Limb (tissue), 2 donors: ENCODE results near the gene C19orf47.

ENCODE experiments used
- DNase-seq, 2 donors: peaks; one replicate each; pipeline ENCODE4 v3.0.0-alpha.2; 2016; ENCODE audit errors: extremely low spot score in 2 of 2

C19orf47 gene

DNA sequence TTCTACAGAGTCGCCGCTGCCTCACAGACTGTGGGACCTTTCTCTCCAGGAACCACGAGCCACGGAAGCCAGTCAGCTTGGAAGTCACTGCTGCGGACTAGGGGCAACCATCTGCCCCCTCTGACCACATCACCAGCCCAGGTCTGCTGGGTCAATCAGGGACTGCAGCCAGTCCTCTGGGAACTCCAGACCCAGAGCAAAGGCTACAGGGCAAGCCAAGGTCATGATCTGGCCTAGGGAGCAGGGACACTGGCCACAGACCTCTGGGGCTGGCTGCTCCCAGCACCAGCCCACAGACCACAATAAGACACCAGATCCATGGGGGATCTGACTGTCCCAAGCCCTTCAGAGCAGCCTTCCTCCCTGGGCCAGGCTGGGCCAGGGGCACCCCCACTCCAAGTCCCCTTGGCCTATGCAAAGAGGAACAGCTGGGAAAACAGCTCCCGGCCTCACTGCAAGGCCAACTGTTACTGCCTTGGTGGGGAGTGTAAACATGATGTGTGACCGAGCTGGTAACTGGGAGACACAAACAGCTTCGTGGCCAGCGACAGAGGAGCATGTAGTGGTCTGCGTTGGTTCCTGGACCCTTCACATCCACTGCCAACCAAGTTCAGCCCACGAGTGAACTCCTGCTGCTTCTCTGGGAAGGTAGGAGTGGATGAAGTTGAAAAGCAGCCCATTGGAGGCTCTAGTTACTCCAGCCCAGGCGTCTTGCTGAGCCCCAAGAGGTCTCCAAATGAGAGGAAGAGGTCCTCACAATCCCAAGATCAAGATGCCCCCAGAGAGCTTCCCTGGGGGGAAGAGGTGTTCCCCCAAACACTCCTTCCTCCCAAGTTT lies 64.6 kb downstream of the C19orf47 start:
- peak in 1 of 2 donors; percentile 18 for DNase-seq

DNA sequence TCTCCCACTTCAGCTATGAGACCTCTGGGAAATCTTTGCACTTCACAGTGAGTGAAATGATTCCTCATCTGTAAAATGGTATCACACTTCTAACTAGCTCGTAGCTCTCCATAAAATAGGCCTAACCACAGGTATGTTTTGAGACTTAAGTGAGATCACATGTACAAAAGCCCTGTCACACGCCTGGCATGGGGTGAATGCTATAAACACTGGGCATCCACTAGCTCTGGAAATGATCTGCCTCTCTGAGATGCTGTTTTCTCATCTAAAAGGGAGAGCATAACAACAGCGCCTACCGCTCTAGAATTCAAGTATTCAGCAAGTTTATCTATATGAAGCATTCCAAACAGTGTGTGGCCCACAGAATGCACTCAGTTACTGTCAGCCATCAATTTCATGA lies 65.3 kb downstream of the C19orf47 start:
- DNase-seq, result no peak

DNA sequence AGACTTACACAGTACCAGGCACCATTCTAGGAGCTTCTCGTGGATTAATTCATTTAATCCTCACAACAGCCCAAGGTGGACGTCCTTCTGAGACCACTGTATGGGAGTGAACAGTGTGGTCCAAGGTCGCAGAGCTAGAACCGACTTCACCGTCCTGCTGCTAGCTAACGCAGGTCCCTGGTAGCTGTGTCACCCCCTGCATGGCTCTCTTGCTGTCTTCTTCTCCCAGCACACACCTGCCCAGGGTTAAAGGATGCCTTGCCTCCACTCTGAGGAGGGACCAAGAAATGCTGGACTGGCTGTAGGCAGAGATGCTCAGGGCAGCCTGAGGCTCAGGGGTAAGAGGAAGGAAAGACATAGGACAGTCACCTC lies 66.0 kb downstream of the C19orf47 start:
- DNase-seq, result no peak

DNA sequence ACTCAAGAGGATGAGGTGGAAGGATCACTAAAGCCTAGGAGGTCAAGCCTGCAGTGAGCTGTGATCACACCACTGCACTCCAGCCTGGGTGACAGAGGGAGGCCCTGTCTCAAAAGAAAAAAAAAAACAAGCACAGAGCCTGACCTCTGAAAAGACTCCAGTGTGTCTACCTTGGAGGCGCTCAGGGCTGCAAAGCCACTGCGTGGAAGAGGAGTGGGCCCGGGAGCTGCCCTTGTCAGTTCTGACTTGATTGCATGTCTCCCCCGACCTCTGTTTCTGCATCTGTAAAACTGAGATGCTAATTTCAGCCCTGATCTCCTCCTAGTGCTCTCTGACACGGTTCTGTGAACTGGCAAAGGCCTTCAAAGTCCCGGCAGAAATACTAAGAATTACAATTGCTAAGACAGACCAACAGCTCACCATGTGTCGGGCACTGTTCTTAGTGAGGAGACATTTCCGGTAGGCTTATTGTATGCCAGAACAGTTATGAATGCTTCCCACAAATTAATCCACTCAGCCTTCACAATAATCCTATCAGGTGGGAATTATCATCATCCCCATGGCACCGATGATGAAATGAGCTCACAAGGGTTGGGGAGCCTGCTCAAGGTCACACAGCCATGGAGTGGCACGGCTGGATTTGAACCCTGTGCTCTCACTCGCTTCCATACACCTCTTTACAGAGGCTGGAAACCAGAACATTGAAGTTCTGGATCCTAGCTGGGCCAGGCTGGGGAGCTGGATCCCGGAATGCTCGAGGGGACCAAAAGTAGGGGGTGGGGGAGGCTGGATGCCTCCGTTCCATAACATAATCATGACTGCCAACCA lies 66.6 kb downstream of the C19orf47 start:
- no peak for DNase-seq

DNA sequence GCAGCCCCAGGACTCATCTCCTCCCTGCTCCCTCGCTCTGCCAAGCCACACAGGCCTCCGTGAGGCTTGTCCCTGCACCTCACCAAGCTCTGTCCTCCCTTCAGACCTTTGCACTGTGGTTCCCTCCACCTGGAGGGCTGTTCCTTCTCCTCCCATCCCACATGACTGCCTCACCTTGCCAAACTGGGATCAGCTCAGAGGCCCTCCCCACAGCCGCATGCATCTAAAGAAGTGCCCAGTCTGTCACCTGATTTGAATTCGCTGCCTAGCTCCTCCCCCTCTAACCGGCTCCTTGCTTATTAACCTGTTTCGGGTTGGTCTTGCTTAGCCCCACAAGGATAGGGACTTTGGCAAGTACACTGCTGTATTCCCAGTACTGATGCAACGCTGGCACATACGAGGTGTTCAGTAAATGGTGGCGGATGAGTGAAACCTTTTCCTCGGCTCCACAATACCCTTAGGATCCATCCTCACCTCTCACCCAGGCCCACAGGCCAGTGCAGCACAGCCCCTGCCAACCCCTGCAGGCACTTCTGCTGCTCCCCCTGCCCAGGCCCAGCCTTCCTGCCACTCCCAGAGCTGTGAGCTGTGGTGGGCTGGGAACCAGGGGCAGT lies 67.5 kb downstream of the C19orf47 start:
- no peak for DNase-seq

DNA sequence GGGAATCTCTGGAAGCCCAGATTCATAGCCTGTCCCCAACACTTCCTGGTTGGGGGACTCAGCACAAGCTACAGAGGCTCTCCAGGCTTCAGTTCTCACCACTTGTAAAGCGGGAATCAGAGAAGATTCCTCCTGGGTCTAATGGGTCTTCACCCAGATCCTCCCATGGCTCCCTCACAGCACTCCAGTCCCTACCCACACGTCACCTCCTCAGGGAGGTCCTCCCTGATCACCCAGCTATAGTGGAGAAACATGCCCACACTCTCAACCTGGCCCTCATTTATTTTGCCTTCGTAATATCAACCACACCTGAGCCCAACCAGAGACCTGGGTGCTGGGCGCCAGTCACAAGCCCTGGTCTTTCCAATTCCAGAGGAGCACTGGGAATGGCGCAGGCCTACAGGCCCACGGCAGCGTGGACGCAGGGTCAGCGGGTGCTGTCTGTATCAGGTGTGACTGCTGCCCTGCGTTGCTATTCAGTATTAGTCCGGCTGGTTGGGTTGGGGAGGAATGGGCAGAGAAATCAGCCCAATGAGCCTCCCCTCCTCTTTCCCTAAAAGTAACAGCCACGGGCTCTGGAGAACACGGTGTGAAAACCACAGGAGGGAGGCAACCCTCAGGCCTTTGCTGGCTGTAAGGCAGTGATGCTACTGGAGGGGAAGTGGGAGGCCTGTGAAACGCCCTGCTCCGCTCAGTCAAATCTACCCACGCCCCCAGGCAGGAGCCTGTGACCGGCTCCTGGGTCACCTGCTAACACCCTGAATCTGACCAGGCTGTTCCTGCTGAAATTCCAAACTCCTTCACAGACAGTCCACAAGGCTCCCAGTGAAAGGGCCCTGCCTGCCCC lies 68.2 kb downstream of the C19orf47 start:
- no peak for DNase-seq

DNA sequence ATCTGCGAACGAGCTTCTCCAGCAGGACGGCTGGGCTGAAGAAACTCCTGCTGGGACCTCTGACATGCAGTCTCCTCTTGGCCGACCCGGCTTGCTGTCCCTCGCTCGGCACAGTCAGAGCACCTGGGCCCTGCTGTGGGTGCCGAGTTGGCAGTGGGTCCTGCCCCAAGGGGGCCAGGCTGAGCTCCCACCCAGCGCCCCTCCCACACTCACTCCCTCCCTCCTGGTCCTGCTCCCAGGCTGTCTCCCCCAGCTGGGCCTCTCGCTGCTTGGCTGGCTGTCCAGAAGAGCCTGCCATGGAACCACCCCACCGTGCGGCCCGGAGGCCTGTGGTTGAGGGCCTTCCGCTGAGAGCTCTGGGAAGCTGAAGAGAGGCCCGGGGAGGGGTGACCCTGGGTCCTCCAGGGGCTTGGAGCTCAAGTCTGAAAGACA lies 69.1 kb downstream of the C19orf47 start:
- DNase-seq, result peak; percentile 61 to 83

DNA sequence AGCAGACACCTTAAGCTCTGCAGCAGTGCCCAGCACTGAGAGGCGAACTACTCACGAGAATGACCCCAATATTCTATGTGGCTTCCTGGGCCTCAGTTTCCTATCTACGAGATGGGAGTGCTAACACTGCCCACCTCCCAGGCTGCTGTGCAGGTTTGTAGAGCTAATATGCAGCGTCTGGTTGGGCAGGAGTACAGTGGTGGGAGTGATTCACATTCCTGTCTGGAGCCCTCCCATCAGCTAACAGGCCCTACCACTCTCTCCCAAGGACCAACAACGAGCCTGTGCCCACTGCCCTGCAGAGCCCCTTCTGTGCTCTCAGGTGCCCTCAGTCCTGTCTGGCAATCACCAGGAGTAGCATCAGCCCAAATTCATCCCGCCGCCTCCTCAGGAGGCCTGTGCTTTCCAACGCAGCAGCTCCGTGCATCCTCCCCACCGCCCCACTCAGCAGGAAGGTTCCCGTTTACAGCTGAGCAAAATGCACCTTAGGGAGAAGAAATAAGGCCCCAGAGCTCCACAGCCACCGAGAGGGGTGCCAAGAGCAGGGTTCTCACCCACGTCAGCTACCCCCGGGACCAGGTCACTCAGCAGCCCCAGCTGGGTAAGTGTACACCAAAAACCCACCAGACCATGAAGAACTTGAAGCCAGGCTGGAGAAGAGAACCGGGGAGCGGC lies 69.7 kb downstream of the C19orf47 start:
- DNase-seq, result no peak

DNA sequence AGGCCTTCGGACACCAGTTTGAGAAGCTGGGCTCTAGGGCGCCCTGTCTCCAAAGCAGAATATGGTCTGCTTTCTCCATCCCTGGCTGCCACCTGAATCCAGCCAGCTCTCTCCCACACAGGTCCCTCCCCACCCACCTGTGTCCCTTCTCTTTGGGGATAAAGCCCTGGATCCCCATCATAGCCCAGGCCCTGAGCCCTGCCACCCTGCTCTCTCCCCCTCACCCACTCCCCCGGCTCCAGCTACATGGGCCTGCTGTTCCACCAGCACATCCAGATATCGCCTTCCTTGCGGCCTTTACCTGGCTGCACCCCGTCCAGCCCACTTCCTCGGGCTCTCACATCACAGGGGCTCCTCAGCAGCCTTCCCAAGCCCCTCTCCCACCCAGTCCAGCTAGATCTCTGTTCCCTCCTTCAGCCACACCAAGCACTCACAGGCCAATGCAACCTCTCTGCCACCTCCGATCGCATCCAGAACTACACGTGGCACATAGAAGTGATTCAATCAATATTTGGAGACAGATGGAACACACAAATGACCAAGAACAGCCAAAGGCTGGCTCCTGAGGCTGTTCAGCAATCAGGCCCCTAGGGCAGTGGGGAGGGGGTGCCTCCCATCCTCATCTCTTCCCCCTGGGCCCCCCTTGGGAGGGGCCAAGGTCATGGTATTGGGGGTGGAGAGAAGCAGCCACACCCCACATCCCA lies 70.7 kb downstream of the C19orf47 start:
- no peak for DNase-seq

DNA sequence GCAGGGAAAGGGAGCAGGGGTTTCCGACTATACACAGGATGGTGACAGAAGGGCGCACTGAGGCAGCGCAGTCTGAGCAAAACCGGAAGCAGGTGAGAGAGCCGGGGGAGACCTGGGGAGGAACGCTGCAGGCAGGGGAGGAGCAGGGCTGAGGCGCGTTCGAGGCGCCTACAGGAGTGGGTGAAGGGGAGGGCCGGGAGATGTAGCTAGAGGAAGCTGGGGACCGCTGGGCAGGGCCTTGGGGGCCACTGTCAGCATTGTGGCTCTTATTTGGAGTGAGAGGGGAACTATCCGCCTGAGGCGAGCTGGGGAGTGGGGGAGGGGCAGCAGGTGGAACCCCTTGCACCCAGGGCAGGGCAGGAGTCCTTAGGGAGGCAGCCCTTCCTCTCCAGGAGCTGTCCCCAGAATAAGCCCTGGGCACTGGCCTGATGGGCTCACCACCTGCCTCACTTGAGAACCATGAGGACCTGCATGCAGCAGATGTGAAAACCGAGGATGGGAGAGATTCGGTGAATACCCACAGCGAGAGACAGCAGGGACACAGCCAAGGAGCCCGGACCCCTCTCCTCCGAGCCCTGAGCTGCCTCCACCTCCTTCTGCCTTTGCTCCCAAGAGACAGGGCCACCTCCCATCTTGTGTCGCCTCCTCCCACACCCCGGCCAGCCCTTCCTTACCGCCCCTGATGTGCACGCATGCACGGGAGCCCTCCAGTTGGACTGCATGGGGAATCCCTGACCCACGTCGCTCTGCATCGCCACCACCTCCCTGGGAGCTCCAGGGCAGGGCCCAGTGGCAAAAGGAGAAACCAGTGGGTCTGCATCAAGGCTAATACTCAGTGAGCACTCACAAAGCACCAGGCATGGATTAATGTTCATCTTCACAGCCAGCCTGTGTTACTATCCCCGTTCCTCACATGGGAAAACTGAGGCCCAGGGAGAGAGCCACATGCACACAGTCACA lies 73.3 kb downstream of the C19orf47 start:
- DNase-seq, result no peak

DNA sequence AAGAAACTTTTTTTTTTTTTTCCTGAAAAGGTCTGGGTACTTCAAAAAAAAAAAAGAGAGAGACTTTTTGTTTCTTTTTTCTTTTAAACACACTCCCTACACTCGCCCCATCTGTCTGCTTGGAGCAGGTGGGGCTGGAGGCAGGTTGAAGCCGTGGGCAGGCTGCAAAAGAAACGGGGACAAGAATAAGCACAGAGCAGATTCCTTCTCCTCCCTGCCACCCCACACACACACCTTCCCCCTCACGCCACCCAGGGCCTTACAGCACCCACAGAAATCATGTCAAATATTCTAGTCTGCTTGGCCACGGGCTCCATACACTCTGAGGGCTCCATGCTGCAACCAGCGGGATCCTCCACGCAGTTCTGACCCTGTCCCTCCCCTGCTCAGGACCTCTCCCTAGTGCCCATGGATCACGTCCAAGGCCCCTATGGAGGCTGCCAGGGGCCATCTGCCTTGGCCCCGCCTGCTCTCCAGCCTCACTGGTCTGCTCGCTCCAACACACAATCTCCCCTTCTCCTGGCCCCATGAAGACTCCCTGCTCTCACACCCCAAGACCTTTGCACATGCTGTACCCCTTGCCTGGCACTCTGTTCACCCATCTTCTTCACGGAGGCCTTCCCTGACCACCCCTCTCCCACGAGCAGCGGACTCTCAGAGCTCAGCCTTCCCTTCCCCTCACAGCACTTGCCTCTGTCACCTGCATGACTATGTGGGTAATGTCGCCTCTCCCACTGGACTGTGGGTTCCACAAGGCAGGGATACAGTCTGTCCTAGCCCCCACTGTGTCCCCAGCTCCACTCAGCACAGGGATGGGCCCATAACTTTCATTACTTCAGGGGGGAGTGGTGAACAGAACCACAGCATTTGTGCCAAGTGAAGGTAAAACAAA lies 74.5 kb downstream of the C19orf47 start:
- DNase-seq, result no peak

DNA sequence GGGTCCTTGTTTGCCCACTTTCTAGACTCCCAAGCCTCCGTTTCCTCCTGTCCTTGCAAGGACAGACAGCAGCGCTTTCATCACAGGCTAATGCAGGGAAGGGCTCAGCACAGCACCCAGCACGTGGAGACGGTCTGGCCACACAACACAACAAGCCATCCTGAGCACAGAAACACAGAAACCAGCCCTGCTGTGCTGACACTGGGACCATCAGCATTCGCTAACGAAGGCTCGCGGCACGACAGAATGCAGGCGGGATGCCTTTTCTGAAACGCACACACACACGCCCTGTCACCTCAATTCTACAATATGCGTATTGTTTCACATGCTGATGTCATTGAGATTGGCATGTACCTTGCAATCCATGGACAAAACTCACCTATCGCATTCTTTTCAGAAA lies 75.9 kb downstream of the C19orf47 start:
- no peak for DNase-seq

DNA sequence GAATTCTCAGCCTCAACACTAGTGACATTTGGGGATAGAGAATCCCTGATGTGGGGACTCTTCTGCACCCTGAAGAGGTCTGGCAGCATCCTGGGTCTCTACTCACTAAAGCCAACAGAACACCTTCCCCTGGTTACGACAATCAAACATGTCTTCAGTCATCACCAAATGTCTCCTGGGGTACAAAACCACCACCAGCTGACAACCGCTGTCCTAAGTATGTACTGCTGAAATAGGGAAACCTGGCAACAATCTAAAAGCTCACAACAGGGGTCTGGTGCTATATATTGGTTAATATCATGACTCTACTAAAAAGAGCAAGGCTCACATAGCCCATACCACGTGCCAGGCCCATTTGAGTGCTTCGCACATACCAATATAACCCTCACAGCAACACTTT lies 76.5 kb downstream of the C19orf47 start:
- no peak for DNase-seq

DNA sequence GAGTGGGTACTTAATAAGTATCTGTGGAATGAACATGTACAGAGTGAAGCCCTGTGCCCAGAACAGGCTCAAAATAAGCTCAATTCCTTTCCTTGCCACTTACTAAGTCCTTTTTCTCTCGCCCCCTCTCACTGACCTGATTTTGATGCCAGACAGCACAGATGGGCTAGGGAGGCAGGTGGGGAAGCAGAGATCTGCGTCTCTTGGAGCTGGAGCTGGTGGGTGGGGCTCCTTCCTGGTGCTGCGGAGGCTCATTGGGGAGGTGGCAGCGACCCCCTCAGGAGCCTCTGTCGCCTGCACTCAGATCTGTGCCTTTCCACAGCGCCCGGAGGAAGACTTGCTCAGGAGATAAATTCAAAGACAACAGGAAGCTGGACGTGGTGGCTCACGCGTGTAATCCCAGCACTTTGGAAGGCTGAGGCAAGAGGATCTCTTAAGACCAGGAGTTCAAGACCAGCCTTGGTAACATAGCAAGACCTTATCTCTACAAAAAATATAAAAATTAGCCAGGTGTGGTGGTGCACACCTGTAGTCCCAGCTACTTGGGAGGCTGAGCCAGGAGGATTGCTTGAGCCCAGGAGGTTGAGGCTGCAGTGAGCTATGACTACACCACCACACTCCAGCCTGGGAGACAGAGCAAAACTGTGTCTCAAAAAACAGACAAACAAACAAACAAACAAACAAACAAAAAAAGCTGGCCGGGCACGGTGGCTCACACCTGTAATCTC lies 77.7 kb downstream of the C19orf47 start:
- no peak for DNase-seq
